Transverse colon (tissue), 4 donors: ENCODE data around the gene ACOX2. TPM values are rescaled to one million over a fixed set of nuclear protein-coding genes. Genes with fewer than 3 reads are reported as not detected.

Experiments used
- DNase-seq: peaks from one replicate; pipeline ENCODE4 v3.0.0-alpha.2; 2019
- H3K27ac ChIP-seq, 4 donors: fragments of 200-600 bp; sonication (generic); 2 replicates each; pipeline ENCODE4 v1.5.1; 2016 to 2018; ENCODE audit warnings: inconsistent platforms in 4 of 4
- H3K27me3 ChIP-seq: fragments of 200-600 bp; sonication (generic); 2 replicates; pipeline ENCODE4 v1.5.1; 2017; ENCODE audit warnings: inconsistent platforms
- H3K36me3 ChIP-seq, 4 donors: fragments of 200-600 bp; sonication (generic); 2 replicates each; pipeline ENCODE4 v1.5.1; 2017 to 2019; ENCODE audit warnings: inconsistent platforms in 4 of 4
- H3K4me1 ChIP-seq, 4 donors: fragments of 200-600 bp; sonication (generic); 2 replicates each; pipeline ENCODE4 v1.5.1; 2017 to 2020; ENCODE audit warnings: inconsistent platforms in 4 of 4
- H3K4me3 ChIP-seq, 4 donors: fragments of 200-600 bp; sonication (generic); 1 replicate in 1 of 4; 2 replicates in 3 of 4; pipeline versions ENCODE4 v1.5.1 to v1.6.1; 2017 to 2019; ENCODE audit warnings: inconsistent platforms in 4 of 4
- H3K9me3 ChIP-seq, 2 donors: fragments of 200-600 bp; sonication (generic); 2 replicates each; pipeline ENCODE4 v1.5.1; 2017 to 2019; ENCODE audit warnings: inconsistent platforms in 2 of 2
- EP300 ChIP-seq: sonication (generic); formaldehyde crosslinking; IDR thresholded peaks from one replicate; pipeline ENCODE4 v1.6.1; 2017; ENCODE audit warnings: antibody characterized with exemption, low read depth
- POLR2A ChIP-seq: fragments of 450-650 bp; IDR thresholded peaks from one replicate; pipeline ENCODE4 v1.6.1; 2016; ENCODE audit warnings: antibody characterized with exemption, mild to moderate bottlenecking, moderate library complexity
- POLR2AphosphoS5 ChIP-seq, 3 donors: sonication (generic); formaldehyde crosslinking; IDR thresholded peaks; one replicate each; pipeline ENCODE4 v1.6.1; 2016; ENCODE audit warnings: antibody characterized with exemption in 3 of 3
- WGBS, 2 donors: methylation state at CpG; one replicate each; pipeline ENCODE4 v1.1.5; 2018; ENCODE audit warnings: low coverage in 1 of 2; 5-methylcytosine and 5-hydroxymethylcytosine counted together
- in situ Hi-C, 4 donors: fragments of 200-750 bp; cut with MboI; loops; one replicate each; pipeline versions ENCODE4 v1.15.0 to v1.15.1; 2017; ENCODE audit warnings: low sequenced_read_pairs in 3 of 4, low pct_ligation_motif_present in 1 of 4, low pct_unique_long_range_greater_than_20kb in 1 of 4
- intact Hi-C: fragments of 100-400 bp; cut with DNase I; formaldehyde crosslinking; loops from one replicate; pipeline ENCODE4 v1.15.1; 2023; ENCODE audit warnings: low total_unique reads
- total RNA-seq, 4 donors: library from RNA; depleted of rRNA; stranded (reverse); fragments of >200 nt; gene quantifications; one replicate each; pipeline ENCODE4 v1.1.0, GENCODE V29; 2016
- TF ChIP-seq, protein P1 (sequence below), 5 experiments: fragments of 200-600 bp in 3 of 5; fragments of 450-650 bp in 2 of 5; sonication (generic) in 3 of 5; IDR thresholded peaks; 1 replicate in 2 of 5; 2 replicates in 3 of 5; pipeline ENCODE4 v1.5.1; 2016 to 2017; ENCODE audit warnings: antibody characterized with exemption in 5 of 5, inconsistent platforms in 3 of 5, mild to moderate bottlenecking in 2 of 5, moderate library complexity in 1 of 5

ACOX2 gene
- total RNA-seq, 4 donors from 2014 or later, result 28.3 to 125 (median 37.9) TPM

DNA sequence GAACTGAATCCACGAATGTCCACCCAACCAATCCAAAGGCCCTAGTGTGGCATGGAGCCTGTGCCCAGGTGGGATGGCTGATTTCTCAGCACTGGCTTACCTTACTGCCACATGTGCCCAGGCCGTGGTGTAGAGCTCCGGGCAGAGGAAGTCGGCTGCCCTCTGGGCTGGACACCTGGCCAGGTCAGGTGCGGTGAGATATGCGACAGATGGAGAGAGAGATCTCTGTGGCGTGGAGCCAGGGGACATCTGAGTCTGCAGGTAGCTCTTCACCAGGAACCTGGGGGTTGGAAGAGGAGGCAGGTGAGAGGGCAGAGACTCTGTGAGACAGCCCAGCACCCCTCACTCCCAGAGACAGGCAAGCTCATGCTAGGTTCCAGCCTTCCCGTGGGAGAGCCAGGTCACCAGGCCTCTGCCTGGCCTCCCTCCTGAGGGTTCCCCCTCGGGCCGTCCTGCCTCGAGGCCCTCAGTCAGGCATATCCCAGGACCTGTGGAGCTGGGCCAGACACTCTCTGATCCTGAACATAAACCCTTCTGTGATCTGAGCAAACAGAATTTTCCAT, 12.6 kb downstream of the ACOX2 start:
- no peak for DNase-seq
- Histone ChIP-seq H3K9me3 (no peaks in the 10 kb centered on the region), H3K36me3 (peaks cover 0 to 11% (median 1%) of the 10 kb centered on the region in 4 donors), H3K4me3 (no peak overlapping the region), H3K27me3 (no peaks in the 10 kb centered on the region), H3K27ac (no peak overlapping the region), H3K4me1 (peaks cover 0 to 5% (median 0%) of the 10 kb centered on the region in 4 donors)
- in situ Hi-C loops (loop anchor here in 1 of 4 donors (10.0 kb wide), 1 partner anchor 340 kb away; no protein-coding TSS in a partner anchor), intact Hi-C loops (no loop called here)
- 89 to 100% methylated on average over 1 to 11 of the region's 11 CpGs for WGBS, 2 donors
- TF ChIP-seq, protein P1, sequence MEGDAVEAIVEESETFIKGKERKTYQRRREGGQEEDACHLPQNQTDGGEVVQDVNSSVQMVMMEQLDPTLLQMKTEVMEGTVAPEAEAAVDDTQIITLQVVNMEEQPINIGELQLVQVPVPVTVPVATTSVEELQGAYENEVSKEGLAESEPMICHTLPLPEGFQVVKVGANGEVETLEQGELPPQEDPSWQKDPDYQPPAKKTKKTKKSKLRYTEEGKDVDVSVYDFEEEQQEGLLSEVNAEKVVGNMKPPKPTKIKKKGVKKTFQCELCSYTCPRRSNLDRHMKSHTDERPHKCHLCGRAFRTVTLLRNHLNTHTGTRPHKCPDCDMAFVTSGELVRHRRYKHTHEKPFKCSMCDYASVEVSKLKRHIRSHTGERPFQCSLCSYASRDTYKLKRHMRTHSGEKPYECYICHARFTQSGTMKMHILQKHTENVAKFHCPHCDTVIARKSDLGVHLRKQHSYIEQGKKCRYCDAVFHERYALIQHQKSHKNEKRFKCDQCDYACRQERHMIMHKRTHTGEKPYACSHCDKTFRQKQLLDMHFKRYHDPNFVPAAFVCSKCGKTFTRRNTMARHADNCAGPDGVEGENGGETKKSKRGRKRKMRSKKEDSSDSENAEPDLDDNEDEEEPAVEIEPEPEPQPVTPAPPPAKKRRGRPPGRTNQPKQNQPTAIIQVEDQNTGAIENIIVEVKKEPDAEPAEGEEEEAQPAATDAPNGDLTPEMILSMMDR (IDR thresholded peaks at IDR 0.05), result no peak
- TF ChIP-seq EP300, result no peak
- no peak for TF ChIP-seq POLR2AphosphoS5 (IDR thresholded peaks at IDR 0.05)
- TF ChIP-seq POLR2A, result no peak

DNA sequence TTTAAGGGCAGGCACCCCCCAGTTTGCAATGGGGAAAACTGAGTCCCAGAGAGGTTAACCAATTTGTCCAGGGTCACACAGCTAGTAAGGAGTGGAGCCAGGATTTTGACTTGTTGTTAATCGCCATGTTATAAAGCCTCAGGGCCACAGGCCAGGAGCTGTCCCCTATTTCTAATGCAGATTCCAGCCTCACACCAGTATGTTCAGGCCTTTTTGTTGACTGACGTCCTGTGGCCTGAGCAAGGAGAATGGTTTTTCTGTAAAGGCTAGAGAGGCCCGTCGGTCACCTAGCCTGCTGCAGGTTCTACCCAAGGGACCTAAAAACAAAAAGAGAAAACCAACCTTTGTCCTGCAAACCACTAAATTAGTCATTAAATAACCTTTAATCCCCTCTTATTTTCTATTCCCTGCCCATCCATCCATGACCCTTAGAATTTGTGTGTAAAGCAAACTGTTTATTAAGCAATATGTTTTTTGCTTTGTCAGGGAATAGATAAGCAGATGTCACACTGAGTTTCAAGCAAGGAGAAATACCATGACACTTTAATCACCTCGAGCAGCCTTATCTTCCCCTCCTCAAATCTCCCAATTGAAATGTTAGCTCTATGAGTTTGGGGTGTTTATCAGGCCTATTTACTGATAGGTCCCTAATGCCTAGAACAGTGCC, 14.1 kb downstream of the ACOX2 start:
- intact Hi-C loops, result no loop called here
- Histone ChIP-seq H3K27ac (no peak overlapping the region), H3K9me3 (no peaks in the 10 kb centered on the region), H3K4me1 (no peaks in the 10 kb centered on the region), H3K27me3 (no peaks in the 10 kb centered on the region), H3K4me3 (no peak overlapping the region), H3K36me3 (peaks cover 0 to 11% (median 1%) of the 10 kb centered on the region in 4 donors)
- TF ChIP-seq, protein P1 (IDR thresholded peaks at IDR 0.05), result no peak
- TF ChIP-seq POLR2AphosphoS5 (IDR thresholded peaks at IDR 0.05), result no peak
- no peak for TF ChIP-seq POLR2A
- TF ChIP-seq EP300, result no peak
- in situ Hi-C loops, result loop anchor here in 1 of 4 donors (10.0 kb wide), 1 partner anchor 338 kb away; no protein-coding TSS in a partner anchor
- 88 to 90% methylated on average over 5 of the region's 5 CpGs for WGBS, 2 donors
- DNase-seq, result no peak

DNA sequence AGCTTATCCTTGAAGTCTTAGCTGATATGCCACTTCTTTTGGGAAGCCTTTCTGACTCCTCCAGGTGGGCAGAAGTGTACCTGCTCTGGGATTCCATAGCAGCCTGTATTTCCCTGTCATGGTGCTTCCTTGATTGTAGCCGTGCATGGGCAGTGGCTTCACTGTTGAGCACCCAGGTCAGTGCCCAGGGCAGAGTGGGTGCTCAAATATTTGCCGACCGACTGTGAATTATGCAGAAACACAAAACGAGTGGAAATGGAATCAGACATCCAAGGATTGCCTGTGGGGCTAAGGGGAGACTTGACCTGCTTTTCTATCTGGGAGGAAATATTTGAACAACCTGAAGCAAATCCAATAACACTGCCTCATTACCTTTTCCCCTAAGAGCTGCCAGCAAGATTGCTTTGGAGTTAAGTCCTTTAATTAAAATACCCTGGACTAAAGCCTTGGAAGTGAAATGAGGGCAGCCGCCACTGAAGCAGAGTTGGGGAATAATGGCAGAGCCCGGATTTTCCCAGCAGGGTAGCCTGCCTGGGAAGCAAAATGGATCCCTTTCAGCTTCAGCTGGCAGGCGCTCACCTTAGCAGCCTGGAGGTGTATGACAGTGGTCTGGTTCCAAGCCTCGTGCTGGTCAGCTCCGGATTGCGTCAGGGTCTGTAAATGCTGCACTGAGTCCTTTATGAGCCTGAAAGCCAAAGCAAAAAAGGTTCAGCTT, 14.9 kb downstream of the ACOX2 start:
- H3K36me3 ChIP-seq, result peaks cover 0 to 13% (median 1%) of the 10 kb centered on the region in 4 donors
- DNase-seq, result no peak
- intact Hi-C loops, result no loop called here

More for the DNA sequence above, 14.9 kb downstream of the ACOX2 start:
- Histone ChIP-seq H3K4me3 (no peak overlapping the region), H3K27ac (no peak overlapping the region), H3K9me3 (no peaks in the 10 kb centered on the region), H3K4me1 (no peaks in the 10 kb centered on the region), H3K27me3 (no peaks in the 10 kb centered on the region)
- in situ Hi-C loops, result loop anchor here in 1 of 4 donors (10.0 kb wide), 1 partner anchor 337 kb away; no protein-coding TSS in a partner anchor
- WGBS, 2 donors, result 63 to 83% methylated on average over 4 to 10 of the region's 10 CpGs
- TF ChIP-seq POLR2AphosphoS5 (IDR thresholded peaks at IDR 0.05) (no peak), POLR2A (no peak), EP300 (no peak)
- TF ChIP-seq, protein P1 (IDR thresholded peaks at IDR 0.05), result no peak
